GM21825 (cell line): ENCODE results near the gene PIF1.
A peak's percentile ranks its signal among the peaks of the same experiment; 100 is the strongest.

Source experiments
- ATAC-seq: cut with Tn5 transposase; IDR thresholded peaks from one replicate; pipeline ENCODE4 v1.9.1; 2021; ENCODE audit warnings: mild to moderate bottlenecking, moderate library complexity; ENCODE audit not compliant: unreplicated experiment

The PIF1 gene

DNA sequence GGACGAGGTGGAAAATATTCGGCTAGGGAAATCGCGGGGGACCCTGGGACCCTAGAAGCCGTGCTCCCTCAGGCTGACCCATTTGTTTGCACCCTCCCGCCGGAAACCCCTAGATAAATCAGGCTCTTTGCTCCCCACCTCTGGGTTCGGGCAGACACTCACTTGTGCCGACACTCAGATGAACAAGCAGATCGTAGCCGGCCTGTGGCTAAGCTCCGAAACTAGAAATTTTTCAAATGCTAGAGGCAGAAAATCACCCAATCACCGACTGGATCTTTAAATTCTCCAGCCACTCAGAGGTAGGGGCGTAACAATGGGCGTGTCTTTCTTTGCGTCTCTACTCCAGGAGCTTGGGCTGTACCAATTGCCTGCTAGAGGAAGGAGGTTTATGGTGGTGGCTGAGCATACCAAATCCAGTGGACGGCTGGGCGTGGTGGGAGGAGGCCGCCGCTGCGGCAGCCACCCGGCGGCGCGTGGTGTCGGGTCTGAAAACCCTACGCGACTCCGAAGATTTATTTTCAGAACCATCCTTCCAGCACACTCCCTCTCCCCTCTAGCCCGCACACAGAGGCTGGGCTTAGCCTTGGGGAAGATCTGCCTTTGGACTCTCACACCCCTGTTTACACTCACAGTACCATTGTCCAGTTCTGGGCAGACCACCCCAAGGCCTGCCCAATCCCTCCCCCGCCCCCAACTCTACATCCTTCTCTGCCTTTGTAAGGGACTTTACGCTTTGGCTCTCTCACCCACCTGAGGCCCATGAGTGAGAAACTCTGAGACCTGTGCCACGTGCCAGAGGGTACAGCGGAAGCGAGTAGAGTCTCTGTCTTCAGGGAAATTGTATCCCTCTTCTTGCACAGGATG is at the start of gene PIF1:
TSS of gene PIF1 (minus strand) at position 217 of the 864 bp plus-strand sequence. CDS start 1,312 bp downstream, outside the sequence.
- ATAC-seq = peak; percentile 84

GRCh38 chr15:64870353-64870752 is 44.9 kb upstream of the PIF1 start:
- no peak for ATAC-seq

DNA sequence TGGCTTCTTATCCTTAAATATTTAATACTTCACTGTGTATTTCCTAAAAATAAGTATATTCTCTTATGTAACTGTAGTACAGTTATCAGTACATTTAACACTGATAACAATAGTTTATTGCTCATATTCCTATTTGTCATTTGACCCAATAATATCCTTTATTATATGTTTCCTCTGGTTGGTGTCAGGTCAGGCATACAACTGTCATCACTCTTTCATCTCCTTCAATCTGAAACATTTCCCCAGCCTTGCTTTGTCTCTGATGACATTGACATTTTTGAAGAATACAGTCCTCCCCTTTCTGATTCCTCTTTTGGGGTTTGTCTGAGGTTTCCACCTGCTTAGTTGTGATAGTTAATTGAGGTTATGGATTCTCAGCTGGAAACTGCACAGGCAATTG is 44.1 kb upstream of the PIF1 start:
- ATAC-seq = no peak

- ATAC-seq = no peak
These were observed 40.6 kb upstream of the PIF1 start for GRCh38 chr15:64865998-64866520.

DNA sequence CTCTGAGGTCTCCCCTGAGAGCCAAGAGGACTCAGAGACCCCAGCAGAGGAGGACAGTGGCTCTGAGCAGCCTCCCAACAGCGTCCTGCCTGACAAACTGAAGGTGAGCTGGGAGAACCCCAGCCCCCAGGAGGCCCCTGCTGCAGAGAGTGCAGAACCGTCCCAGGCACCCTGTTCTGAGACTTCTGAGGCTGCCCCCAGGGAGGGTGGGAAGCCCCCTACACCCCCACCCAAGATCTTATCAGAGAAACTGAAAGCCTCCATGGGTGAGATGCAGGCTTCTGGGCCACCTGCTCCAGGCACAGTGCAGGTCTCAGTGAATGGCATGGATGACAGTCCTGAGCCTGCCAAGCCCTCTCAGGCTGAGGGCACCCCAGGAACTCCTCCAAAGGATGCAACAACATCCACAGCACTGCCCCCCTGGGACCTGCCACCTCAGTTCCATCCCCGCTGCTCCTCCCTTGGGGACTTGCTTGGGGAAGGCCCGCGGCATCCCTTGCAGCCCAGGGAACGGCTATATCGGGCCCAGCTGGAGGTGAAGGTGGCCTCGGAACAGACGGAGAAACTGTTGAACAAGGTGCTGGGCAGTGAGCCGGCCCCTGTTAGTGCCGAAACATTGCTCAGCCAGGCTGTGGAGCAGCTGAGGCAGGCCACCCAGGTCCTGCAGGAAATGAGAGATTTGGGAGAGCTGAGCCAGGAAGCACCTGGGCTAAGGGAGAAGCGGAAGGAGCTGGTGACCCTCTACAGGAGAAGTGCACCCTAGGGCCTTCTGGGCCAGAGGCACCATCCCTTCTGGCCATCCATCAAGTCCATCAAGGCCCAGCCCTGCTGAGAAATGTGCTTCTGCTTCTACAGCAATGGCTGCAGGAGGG is 39.9 kb upstream of the PIF1 start:
- ATAC-seq = peak; percentile 65

GRCh38 chr15:64864068-64864467 is 38.6 kb upstream of the PIF1 start:
- no peak for ATAC-seq

GRCh38 chr15:64862408-64862807 is 37.0 kb upstream of the PIF1 start:
- no peak for ATAC-seq

DNA sequence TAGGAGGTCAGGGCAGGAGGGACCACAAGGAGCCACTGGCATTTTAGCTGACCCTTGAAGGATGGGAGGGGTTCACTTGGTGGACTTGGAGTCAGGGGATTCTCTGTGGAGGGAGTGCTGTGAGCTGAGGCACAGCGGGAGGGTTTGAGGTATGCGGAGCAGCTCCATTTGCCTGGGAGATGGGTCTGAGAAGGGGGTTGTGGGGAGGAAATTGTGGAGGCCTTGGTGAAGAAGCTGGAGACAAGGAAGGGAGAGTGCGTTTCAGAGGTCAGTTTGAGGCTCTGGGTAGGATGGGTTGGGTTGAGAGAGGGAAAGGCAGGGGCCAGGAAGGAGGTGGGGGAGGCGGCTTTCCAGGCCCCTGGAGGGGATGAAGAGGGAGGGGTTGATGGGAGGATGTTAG is 36.5 kb upstream of the PIF1 start:
- no peak for ATAC-seq

GRCh38 chr15:64861331-64861730 is 35.9 kb upstream of the PIF1 start:
- ATAC-seq = no peak

- no peak for ATAC-seq
These were observed 33.8 kb upstream of the PIF1 start for GRCh38 chr15:64859226-64859625.

DNA sequence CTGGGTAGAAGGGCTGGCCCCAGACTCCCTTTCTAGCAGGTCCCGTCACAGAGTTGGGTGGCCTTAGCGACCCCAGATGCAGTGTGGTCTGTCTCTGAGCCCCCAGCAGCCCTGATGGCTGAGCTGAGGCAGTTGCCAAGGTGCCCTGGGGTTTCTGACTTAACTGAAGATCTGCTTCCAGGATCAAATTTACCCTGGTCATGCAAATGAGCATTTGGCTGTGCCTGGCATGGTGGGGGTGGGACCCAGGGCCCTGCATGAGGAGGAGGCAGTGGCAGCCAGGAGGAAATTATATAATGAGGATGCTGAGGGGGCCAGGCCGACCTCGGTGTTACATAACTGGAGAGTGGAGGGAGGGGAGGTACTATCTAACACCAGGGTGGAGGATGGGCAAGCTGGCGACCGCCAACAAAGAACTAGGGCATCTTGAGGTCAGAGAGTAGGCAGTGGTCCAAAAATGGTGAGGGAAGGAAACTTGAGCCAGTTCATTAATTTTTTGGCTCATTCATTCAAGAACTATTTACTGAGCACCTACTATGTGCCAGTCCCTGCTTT is 32.7 kb upstream of the PIF1 start:
- ATAC-seq = no peak

DNA sequence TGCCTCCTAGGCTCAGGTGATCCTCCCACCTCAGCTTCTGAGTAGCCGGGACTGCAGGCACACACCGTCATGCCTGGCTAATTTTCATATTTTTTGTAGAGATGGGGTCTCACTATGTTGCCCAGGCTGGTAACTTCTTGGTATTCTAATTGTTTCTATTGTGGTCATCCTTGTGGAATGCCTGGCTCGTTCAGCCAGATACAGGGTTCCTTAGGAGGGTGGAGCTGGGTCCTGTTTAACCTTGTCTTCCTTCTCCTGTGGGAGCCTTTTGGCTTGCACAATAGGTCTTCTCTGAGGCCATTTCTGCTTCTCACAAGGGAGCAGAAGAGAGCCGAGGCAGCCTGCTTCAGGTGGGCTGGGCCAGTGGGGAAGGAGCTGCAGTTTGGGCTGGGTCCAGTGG is 32.0 kb upstream of the PIF1 start:
- ATAC-seq = no peak

- ATAC-seq = no peak
These were observed 31.1 kb upstream of the PIF1 start for GRCh38 chr15:64856429-64857145.

GRCh38 chr15:64855205-64855975 is 29.9 kb upstream of the PIF1 start:
- ATAC-seq = no peak

- no peak for ATAC-seq
These were observed 29.1 kb upstream of the PIF1 start for GRCh38 chr15:64854526-64854925.

- ATAC-seq = no peak
These were observed 28.6 kb upstream of the PIF1 start for GRCh38 chr15:64854041-64854440.

DNA sequence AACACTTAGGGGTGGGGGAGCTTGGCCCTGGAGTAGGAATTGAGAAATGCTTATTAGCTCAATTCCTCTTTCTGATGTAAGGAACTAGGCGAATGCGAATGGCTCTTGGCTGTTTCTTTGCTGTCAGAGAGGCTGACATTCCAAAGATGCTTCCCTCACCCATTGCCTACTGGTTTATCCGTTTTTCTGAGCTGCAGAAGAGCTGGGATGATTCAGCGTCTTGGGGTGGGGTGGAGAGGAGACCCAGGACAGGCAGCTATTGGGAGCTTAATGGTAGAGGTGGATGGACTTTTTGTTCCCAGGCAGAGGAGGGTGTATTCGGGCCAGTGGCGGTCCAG is 26.0 kb upstream of the PIF1 start:
- no peak for ATAC-seq

GRCh38 chr15:64850778-64851502 is 25.5 kb upstream of the PIF1 start:
- no peak for ATAC-seq
